NCI-H1930 (cell line): ENCODE data around the gene SLC26A9.
"Not testable (repeated sequence)": the region's sequence is repeated elsewhere in the genome, so short reads cannot be mapped to it uniquely, and the experiment has no call there.

Experiments used
- DNase-seq, 2 experiments: peaks; one replicate each; lab custom pipeline; 2025; lab: John Stamatoyannopoulos, UW

The SLC26A9 gene

GRCh38 chr1:205926213-205926612, 17.0 kb downstream of the SLC26A9 start:
- DNase-seq, result no peak

- DNase-seq, result peak in 1 of 2 experiments; percentile 10
Observed at GRCh38 chr1:205925736-205926135, 17.5 kb downstream of the SLC26A9 start.

GRCh38 chr1:205924460-205924790, 18.8 kb downstream of the SLC26A9 start:
- no peak for DNase-seq

GRCh38 chr1:205923651-205924459, 19.4 kb downstream of the SLC26A9 start:
- no peak for DNase-seq

GRCh38 chr1:205922806-205923205, 20.4 kb downstream of the SLC26A9 start:
- DNase-seq, result no peak

- DNase-seq, result no peak
Observed at GRCh38 chr1:205922314-205922713, 20.9 kb downstream of the SLC26A9 start.

- DNase-seq, result no peak
Observed at GRCh38 chr1:205921570-205921909, 21.7 kb downstream of the SLC26A9 start.

- DNase-seq, result no peak
Observed at GRCh38 chr1:205920861-205921569, 22.2 kb downstream of the SLC26A9 start.

GRCh38 chr1:205920159-205920558, 23.1 kb downstream of the SLC26A9 start:
- DNase-seq, result no peak

- DNase-seq, result peak; percentile 53 to 65
Observed at GRCh38 chr1:205918955-205919746, 24.1 kb downstream of the SLC26A9 start.

- no peak for DNase-seq
Observed at GRCh38 chr1:205917466-205918238, 25.6 kb downstream of the SLC26A9 start.

GRCh38 chr1:205916541-205916940, 26.7 kb downstream of the SLC26A9 start:
- DNase-seq, result no peak

GRCh38 chr1:205915354-205915990, 27.8 kb downstream of the SLC26A9 start:
- no peak for DNase-seq

GRCh38 chr1:205914730-205915129, 28.5 kb downstream of the SLC26A9 start:
- no peak for DNase-seq

GRCh38 chr1:205914155-205914507, 29.1 kb downstream of the SLC26A9 start:
- DNase-seq, result no peak

GRCh38 chr1:205913451-205914154, 29.7 kb downstream of the SLC26A9 start:
- no peak for DNase-seq

GRCh38 chr1:205907794-205908193, 35.5 kb downstream of the SLC26A9 start:
- peak in 1 of 2 experiments; percentile 13 for DNase-seq

GRCh38 chr1:205905095-205905494, 38.2 kb downstream of the SLC26A9 start:
- DNase-seq, result not testable (repeated sequence)

GRCh38 chr1:205896351-205896750, 46.9 kb downstream of the SLC26A9 start:
- no peak for DNase-seq

- DNase-seq, result not testable (repeated sequence)
Observed at GRCh38 chr1:205894119-205894518, 49.1 kb downstream of the SLC26A9 start.

GRCh38 chr1:205892175-205892574, 51.1 kb downstream of the SLC26A9 start:
- DNase-seq, result not testable (repeated sequence)
